Stimulated activated CD4-positive, alpha-beta T cell treated with anti-CD3 and anti-CD28 coated beads, Interleukin-12 subunit alpha, Interleukin-12 subunit beta, amount 100 ng/mL, for 4 hours (primary cell): ENCODE data around the gene CPA5.

Experiments used
- DNase-seq: peaks from one replicate; pipeline ENCODE4 v3.0.0-alpha.2; 2020

CPA5 gene

DNA sequence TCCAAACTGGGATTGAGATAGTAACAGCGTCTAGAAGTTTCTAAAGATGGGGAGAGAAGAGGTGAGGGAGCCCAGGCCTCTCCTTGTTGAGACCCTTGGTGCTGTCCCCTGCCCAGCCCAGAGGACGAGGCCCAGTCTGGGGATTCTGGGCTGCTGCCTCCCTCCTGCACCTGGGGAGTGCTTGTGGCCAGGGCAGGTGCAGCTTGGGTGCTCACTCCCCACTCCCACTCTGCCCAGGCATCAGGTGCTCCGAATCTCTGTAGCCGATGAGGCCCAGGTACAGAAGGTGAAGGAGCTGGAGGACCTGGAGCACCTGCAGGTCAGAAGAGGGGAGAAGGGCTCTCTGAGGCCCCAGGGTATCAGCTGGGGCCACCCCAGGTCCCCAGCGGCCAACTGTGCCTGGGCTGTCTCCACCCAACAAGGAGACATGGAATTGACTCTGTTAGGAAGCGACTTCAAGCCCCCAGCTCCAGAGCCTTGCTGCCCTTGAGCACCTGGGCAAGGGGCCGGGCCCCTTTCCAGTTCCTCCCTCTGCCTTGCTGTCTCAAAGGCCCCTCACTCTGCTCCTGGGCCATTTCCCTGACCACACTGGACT is 36.3 kb downstream of the CPA5 start:
- no peak for DNase-seq

DNA sequence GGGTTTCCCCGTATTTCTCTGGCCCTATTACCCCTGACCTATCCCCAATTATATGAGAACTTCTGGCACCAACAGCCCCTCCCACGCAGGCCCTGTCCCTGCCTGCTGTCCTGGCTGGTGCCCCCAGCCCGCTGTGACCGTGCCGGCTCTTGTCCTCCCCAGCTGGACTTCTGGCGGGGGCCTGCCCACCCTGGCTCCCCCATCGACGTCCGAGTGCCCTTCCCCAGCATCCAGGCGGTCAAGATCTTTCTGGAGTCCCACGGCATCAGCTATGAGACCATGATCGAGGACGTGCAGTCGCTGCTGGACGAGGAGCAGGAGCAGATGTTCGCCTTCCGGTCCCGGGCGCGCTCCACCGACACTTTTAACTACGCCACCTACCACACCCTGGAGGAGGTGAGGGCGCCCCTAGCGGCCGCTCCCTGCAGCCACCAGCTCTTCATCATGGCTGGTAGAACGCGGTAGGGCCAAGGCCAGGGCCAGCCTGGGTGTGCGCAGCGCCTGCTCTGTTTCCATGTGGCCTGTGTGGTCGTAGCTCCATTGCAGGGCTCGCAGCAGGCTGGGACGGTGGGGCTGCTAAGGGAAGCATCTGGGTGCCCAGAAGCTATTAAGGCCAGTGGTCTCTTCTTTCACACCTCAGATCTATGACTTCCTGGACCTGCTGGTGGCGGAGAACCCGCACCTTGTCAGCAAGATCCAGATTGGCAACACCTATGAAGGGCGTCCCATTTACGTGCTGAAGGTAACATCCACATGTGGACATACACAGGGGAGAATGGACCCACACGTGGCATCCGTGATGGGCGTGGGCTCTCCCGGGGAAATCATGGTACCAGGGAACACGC is 37.1 kb downstream of the CPA5 start:
- DNase-seq = no peak

DNA sequence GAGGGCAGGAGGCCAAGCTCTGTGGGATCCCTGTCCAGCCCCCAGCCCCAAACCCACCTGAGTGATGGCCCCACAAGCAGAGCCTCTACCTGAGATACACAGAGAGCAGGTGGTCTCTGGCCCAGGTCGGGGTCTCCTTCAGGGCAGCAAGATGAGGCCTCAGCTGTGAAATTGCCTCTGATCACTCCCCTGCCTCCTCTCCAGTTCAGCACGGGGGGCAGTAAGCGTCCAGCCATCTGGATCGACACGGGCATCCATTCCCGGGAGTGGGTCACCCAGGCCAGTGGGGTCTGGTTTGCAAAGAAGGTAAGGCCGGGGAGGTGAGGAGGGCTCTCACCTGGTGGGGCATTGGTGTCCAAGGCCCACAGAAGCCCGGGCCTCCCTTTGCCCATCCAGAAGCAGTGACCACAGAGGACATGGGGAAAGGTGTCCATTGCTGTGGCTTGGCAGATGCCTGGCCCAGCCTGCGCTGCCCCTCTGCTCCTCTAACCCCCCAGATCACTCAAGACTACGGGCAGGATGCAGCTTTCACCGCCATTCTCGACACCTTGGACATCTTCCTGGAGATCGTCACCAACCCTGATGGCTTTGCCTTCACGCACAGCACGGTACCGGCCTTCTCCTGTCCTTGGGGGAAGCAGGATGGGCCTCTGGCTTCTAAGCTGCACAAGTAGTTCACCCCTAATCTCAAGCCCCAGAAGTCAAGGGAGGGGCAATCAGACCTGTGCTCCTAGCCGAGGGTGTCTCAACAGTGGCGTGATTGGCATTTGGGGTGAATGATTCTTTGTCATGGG is 38.8 kb downstream of the CPA5 start:
- no peak for DNase-seq

DNA sequence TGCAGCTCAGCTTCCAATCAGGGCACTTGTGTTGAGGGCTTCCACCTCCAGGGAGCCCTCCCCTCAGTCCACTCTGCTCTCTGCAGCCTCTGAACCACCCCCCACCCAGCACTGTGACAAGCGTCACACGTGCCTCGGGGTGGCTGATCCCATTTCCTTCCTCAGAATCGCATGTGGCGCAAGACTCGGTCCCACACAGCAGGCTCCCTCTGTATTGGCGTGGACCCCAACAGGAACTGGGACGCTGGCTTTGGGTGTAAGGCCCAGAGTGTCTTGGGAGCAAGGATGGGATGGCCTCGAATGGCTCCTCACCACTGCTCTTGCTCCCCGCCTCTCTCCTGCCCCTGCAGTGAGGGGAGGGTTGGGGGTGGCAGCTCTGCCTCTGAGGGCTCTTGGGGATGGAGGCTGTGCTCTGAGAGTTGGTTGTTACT is 39.8 kb downstream of the CPA5 start:
- DNase-seq = no peak

DNA sequence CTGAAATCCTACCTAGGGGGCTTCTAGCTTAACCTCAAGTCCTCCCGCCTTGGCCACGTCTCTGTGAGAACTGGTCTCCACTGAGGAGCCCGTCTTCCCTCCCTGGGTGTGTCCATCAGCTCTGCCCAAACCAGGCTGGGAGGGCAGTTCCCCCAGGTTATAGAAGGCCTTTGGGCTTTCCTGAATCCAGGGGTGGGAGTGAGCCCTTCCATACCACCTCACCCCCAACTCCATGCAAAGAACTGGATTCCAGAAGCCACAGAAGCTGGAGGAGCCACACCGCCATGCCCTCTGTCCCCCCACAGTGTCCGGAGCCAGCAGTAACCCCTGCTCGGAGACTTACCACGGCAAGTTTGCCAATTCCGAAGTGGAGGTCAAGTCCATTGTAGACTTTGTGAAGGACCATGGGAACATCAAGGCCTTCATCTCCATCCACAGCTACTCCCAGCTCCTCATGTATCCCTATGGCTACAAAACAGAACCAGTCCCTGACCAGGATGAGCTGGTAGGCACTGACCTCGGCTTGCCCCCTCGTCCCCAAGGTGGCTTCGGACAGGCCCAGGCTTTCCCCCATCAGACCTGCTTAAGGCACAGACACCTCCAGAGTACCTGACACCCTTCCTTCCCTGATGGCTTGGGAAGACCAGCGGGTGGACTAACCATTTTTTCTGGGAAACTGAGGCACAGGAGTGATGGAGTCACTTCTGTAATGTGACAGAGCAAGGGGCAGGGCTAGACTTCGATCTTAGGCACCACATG is 40.4 kb downstream of the CPA5 start:
- DNase-seq = no peak

DNA sequence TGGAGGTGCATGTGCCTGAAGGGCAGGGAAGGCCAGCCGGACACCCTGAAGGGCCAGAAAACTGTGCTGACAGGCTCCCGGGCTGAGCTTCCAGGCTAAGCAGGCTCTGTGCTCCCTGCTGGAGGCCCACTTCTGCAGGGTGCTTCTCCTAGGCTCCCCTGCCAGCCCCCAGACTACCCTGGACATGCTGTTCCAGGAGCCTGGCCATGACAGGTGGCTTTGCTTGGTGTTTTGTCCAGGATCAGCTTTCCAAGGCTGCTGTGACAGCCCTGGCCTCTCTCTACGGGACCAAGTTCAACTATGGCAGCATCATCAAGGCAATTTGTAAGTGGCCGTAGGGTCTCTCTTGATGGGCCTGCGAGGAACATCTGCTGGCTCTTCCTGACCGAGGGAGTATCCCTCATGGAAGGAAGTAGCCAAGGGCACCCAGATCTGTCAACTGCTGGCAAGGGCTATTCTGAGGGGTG is 41.0 kb downstream of the CPA5 start:
- no peak for DNase-seq

DNA sequence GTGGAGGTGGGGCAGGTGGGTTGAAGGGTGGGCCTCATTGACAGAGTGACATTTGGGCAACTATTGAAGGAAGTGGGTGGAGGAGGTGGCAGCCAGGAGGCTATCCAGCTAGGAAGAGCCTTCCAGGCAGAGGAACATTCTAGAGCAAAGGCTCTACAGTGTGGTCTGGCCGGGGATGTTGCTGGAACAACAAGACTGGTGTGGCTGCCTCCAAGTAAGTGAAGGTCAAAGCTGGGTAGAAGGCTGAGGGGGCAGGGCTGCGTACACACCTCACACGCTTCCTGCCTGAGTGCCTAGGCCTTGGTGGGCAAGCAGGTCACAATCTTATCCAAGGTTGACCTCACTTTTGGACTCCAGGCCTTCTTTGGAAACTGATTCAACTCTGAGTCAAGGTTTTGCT is 42.3 kb downstream of the CPA5 start:
- no peak for DNase-seq

DNA sequence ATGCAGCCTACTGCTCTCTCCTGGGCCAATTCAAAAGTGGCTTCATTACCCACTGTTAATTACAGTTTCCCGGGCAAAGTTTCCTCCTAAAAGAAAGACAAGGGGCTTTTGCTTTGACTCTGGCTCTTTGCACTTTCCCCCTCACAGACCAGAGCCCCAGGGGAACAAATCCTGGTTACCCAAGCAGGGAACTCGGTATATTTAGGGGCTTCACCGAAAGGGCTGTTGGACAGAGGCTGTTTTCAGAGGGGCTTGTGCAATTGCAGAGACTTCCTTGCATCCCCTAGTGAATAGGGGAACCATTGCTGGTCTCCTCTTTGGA is 42.7 kb downstream of the CPA5 start:
- no peak for DNase-seq

DNA sequence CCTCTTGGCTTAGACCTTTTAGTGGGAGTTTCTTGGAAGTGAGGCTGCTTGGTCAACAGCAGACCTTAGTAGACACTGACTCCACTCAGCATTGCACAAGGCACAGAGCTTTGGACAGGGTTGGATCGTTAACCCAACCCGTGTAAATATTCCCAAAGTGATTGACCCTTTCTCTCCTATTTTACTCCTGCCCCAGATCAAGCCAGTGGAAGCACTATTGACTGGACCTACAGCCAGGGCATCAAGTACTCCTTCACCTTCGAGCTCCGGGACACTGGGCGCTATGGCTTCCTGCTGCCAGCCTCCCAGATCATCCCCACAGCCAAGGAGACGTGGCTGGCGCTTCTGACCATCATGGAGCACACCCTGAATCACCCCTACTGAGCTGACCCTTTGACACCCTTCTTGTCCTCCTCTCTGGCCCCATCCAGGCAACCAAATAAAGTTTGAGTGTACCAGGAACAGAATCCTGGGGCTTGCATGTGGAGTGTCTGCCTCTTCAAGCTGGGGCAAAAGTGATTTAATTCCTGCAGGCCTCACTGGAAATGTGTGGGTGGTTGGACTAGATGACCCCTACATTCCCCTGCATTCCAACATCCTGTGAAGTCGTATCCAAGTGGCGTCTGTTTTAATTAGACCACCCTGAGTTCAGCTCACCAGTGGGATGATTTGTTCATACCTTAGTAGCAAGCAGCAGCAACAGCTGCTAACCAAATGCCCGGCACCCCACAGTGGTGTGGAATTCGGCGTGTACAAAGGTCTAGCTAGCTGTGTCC is 43.2 kb downstream of the CPA5 start:
- no peak for DNase-seq

DNA sequence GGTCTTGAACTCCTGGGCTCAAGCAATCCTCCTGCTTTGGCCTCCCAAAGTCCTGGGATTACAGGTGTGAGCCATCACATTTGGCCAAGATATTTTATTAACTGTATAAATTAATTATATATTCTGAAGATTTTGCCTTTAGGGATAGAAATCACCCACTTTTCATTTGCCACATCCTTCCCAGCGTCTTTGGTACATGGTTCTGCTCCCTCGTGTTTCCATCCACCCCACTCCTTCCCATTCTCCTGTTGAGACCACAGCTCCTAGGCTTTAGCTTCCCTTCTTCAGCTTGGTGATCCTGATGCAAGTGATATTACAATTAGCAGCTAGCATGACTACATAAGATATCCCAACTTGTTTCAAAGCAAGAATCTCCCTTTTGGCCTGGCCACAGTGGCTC is 44.1 kb downstream of the CPA5 start:
- no peak for DNase-seq

DNA sequence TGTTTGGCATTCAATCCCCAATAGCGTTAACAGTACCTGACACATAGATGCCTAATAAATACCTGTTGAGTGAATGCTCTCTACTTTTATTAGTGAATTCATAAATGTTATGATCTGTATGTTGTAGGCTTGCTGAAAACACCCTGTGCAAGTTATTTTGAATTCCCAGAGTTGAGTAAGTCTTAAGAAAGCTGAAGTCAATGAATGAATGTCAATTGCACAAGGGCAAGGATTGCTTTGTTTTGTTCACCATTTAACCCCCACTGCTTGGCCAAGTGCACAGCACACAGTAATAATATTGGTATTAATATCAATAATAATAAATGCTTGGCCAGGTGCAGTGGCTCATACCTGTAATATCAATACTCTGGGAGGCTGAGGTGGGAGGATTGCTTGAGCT is 45.9 kb downstream of the CPA5 start:
- DNase-seq = no peak

DNA sequence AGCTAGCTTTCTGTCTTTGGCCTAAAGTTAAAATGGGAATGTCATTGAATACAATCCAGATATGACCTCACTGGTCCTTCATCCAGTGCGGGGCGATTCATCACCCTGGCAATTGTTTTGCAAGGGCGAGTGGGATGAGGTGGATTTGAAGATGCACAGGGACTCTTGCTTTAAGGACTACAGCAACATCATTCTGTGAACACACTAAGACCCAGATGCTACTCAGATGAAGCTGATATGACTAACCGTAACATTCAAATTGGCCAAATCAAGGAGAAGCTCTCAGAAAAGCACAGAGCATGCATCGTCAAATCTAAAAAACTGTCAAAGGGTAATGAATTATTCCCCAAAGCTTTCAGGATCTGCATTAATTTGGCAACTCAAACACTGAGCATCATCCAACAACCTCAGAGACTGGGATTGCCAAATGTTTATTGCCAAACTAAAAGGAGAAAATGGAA is 48.5 kb downstream of the CPA5 start:
- DNase-seq = no peak

DNA sequence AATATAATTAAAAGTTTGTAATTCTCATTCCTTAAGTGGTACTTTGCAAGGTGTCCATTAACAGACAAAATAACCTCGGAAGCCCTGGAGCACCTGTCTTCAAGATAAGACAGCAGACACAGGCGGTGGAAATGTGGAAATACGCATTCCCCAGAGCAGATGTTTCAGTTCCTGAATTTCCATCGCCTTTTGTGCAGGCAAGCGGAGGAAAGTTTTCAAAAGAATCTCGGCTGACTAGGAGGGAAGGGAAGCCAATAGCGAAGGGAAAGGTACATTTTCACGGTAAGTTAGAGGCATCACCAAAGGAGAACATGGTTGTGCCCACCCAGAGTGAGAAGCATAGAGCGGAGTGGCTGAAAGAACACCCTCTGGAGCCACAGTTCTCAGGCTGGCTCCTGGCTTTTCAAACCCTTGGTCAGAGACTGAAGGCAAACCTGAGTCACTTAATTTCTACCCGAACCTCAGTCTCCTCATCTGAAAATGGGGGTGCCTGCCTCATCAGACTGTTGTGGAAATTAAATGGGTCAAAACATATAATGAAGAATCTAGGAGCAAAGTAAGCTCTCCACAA is 49.3 kb downstream of the CPA5 start:
- DNase-seq = no peak

DNA sequence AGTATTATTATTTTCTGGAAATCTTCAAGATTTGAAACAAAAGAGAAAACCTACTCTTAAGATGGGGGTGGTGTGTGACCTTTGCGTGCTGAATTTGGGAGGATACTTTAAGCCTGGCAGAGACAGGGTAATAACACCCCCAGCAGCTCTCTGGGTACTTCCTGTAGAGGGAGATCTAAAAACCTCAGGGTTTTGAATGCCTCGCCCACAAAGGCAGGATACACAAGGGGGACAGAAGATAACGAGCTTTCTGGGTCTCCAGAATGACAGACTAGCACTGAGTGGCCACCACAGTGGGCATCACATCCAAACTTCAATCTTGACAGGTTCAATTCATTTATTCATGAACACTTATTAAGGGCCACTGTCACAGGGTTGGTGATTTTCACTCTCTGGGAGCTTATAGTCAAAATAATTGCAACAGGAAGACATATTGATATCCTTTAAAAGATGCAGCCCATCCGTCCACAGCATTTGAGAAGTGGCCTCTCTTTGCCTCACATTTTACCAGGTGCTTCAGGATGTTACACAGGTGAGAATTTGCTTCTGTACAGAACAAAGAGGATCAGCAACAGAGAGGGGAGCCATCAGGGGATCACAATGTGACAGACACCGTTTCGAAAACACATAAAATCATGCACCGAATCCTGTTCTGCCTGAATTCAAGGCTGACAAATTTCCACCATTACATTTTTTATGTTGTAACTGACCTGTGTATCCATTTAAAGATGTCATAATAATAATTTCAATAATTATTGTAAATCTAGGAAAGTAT is 50.0 kb downstream of the CPA5 start:
- DNase-seq = no peak

DNA sequence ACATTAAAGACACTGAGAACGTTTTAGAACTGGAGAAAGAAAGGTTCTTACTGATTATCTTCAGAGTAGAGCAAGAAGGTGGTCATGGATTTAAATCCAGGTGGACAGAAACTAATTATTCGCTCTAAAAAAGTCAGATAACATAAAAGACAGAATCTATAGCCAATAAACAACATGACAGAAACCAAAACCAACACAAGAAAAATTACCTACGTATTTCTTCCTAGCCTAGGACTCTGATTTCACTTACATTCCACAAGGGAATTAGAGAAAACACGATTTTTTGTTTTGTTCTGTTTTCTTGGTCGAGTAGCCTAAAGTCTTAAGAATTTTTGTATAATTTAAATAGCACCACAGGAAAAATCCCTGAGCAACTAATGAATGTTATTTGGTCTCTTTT is 50.8 kb downstream of the CPA5 start:
- DNase-seq = no peak

DNA sequence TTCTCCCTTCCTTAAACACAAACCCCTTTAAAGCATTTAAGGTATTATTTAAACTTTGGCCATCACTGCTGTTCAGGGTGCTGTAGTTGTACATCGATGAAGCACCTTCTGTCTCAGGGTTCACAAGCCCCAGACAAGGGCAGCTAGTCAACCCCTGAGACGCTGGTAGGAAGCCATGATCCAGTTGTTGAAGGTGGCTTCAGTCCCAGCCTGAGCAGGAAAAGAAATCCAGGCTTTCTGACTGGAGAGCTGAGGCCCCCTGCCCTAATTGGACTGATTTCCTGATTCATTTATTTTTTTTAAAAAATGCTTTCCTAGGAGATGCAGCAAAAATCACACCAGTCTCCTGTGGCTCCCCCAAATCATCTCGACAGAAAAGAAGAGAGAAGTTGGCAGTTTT is 51.5 kb downstream of the CPA5 start:
- DNase-seq = no peak

DNA sequence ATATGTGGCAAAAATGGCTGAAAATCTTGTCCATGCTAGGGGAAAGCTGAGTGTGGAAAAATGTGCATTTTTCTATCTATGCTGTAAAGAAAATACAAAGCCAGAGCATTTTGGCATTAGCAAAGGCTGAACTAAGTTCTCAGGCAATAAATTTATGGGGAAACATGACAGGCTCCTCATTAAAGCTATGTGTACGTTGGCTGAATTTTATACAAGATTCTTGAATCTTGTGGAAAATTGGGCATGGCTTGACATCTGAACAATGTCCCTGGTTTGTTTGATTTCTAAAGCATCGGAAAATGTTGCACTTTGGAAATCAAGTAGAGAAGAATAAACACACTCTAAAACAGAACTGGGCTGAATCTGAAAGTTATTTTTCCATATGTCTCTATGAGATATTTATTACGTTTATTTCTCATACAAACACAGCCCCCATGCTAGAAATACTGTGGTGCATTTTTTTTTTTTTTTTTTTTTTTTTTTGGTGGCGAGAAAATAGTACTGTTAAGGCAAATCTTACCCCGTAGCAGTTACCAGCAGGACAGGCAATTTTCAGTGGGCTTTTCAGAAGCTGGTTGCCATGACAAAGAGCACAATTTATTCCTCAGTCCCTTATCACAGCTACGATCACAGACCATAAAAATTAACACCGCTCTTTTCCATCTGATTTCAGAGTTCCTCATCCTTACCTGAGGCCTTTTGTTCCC is 52.6 kb downstream of the CPA5 start:
- no peak for DNase-seq

DNA sequence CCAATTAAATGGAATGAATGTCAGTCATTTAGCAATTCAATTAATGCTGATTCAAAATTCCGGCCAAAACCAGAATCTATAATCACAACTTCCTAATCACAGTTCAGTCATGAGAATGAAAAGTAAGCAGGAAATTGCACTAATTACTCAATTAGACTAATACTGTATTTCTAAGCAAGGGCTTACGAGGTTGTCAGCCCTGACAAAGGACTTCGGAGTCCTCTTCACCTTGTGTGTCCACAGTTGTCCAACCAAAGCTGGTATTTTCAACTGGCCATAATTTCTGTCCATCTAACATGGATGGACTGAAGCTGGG is 53.1 kb downstream of the CPA5 start:
- DNase-seq = no peak

DNA sequence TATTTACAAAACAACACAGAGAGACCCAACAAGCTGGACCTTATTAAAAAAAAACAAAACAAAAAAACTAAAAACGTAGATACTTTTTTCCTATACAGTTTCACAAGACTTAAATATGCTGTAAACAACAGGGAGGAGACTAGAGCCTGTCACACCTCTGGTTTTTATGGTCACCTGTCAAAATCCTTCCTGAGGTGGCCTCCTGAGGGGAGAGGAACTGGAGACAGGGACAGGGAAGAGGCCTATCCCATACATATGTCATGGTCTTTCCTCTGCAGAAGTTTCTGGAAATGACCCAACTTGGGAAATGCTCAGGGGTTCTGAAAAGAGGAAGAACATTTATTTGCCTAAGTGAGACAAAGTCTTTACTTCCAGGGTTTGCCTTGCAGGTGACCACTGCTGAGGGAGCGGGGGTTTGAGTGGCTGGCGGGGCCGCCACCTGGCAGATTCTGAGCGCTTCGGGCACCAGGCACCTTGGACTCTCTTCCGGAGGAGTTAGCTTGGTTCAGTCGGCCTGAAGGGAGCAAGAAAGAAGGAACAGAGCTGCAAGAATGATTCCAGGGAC is 54.0 kb downstream of the CPA5 start:
- no peak for DNase-seq

DNA sequence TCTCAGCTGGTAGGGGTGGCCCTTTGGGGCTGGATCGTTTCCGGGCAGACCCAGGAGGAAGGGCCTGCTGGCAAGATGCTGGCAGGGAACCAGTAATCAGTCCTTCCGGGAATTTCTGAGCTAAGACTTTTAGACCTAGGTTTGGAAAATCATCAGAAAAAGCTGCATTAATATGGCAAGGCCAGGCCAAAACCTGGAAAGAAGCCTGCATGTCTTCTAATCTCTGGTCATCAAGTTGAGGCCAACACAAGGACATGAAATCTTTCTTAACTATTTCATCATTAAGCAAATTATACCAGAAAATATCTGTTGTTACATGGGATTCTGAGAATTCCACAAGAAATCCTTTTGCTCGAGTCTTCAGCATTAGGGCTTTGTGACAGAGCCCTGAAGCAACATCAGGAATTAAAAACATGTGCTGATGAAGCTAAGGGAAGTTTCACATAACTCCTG is 55.5 kb downstream of the CPA5 start:
- no peak for DNase-seq
